ENCODE data around the gene ACSF2.
"Not testable (repeated sequence)": the region's sequence is repeated elsewhere in the genome, so short reads cannot be mapped to it uniquely, and the experiment has no call there.

Gene ACSF2, protein sequence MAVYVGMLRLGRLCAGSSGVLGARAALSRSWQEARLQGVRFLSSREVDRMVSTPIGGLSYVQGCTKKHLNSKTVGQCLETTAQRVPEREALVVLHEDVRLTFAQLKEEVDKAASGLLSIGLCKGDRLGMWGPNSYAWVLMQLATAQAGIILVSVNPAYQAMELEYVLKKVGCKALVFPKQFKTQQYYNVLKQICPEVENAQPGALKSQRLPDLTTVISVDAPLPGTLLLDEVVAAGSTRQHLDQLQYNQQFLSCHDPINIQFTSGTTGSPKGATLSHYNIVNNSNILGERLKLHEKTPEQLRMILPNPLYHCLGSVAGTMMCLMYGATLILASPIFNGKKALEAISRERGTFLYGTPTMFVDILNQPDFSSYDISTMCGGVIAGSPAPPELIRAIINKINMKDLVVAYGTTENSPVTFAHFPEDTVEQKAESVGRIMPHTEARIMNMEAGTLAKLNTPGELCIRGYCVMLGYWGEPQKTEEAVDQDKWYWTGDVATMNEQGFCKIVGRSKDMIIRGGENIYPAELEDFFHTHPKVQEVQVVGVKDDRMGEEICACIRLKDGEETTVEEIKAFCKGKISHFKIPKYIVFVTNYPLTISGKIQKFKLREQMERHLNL

DNA sequence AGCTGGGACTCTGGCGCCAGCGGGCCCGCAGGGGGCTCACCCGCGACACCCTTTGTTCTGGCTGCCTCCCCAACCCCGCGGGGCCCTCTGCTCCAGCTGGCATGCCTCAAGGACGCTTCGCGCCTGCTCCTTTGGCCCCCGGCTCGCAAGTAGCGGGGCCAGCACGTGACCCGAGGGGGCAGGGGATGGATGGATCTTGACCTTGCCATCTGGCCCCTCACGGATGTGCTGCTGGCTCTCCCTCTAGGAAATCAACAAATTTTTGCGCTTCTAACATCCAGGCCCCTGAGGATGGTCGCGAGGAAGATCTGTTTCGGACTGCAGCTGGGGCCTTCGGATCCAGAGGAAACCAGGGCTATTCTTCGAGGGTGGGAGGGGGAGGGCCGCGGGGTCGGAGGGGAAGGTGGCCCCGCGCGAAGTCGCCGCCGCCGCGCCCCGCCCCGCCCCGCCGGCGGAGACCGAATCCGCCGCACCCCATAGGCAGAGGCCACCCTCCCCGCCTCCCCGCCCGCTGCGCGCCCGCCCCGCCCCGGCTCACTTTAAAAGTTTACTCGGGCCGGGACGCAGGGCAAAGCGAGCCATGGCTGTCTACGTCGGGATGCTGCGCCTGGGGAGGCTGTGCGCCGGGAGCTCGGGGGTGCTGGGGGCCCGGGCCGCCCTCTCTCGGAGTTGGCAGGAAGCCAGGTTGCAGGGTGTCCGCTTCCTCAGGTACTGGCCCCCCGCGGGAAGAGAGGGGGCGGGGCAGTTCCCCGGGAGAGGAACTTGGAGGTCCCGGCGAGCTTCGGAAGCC is at the start of gene ACSF2:
ACSF2 (plus strand) TSS at position 537 of the 790 bp plus-strand sequence; CDS start at position 581, 44 bp downstream.
- DNase-seq = no peak

DNA sequence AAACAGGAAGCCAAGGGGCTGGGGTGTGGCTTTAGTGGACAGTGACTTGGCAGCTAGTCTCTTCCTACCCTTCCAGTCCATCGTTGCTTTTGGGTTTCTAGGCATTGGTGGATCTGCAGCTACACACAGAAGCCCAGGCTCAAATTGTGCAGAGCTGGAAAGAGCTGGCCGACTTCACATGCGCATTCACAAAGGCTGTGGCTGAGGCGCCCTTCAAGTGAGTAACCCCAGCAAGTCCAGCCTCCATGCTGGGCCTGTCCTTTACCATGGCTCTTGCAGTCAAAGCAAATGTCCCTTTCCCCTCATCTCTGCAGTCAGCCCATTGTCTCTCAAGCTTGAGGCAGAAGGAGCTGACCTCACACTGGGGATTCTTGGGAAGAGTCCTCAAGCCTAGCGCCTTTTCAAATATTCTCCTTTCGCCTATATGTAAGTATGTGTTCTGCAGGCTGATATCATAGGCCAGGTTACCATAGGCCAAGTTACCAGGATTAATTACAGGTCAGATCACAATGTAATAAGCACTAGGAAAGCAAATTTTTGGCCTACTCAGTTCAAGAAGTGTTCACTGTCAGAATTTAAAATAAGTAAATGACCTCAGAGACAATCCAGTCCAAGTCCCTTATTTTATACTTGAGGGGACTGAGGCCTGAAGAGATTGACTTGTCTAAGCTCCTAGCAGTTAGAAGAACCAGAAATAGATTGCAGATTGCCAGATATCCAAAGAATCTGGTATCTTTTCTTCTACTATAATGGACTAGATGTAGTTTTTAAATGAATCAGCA is 46.5 kb upstream of the ACSF2 start:
- no peak for DNase-seq

GRCh38 chr17:50380369-50381259 is 45.4 kb upstream of the ACSF2 start:
- no peak for DNase-seq

GRCh38 chr17:50381260-50381815 is 44.7 kb upstream of the ACSF2 start:
- DNase-seq = no peak

- DNase-seq = no peak
Observed at GRCh38 chr17:50381920-50382319, 44.1 kb upstream of the ACSF2 start.

GRCh38 chr17:50382931-50383330 is 43.1 kb upstream of the ACSF2 start:
- no peak for DNase-seq

- no peak for DNase-seq
Observed at GRCh38 chr17:50386510-50386909, 39.5 kb upstream of the ACSF2 start.

DNA sequence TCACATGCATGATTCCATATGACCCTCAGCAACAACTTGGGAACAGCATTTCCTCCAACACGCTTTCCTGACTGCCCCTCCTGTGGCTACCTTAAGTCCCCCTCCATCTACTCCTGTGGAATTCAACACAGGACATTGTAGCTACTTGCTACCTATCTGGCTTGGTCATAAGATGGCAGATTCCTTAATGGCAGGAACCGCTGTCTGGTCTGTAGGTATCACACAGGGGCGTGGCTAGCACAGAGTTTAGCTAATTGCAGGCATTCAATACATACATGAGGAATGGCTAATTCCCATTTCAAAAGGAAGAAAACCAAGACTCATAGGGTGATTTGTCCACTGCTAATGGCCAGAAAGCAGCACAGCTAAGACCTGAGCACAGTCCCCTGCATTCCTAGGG is 37.3 kb upstream of the ACSF2 start:
- no peak for DNase-seq

DNA sequence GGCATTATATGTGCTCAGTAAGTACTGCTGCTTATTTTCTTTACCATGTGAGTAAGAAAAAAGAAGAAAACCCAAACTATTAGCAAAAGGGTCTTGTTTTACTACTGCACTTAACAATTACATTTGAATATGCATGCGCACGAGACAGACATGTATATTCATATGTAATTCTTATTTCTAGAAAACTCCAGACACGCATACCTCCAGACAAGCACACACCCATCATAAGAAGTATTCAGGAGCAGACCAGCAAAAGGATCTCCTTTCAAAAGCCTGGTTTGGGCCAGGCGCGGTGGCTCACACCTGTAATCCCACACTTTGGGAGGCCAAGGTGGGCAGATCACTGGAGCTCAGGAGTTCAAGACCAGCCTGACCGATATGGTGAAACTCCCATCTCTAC is 36.5 kb upstream of the ACSF2 start:
- DNase-seq = no peak

- DNase-seq = no peak
Observed at GRCh38 chr17:50392621-50393020, 33.4 kb upstream of the ACSF2 start.

DNA sequence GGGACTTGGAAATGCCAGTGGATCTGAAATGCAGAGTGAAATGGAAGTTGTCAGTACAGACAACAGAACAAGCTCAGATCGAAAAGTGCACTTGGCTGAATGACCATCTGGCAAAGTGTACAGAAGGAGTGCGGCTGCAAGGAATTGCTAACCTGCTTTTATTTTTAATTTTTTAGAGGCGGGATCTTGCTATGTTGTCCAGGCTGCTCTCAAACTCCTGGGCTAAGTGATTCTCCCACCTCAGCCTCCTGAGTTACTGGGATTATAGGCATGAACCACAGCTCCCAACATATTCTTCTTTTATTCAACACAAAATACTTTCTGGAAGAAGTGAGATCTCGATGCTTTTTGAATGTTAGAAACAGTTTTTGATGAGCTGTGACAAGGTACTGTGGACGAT is 32.3 kb upstream of the ACSF2 start:
- no peak for DNase-seq

DNA sequence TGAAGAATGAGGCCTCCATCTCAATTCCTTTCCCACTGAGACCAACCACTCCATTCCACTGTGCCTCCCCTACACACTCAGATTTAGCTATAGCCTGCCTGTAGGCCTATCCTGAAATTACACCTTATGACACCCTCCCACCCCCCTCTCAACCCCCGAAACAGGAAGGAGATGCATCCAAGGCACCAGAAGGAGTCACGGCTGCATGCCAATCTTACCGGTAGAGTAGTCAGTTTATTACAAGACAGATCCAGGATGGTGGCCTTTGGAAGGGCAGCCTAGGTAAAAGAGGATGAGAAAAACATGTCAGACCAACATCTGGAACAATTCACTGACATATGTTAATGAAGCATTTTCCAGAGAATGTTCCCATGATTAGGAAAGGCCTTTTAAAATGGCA is 31.3 kb upstream of the ACSF2 start:
- DNase-seq = no peak

DNA sequence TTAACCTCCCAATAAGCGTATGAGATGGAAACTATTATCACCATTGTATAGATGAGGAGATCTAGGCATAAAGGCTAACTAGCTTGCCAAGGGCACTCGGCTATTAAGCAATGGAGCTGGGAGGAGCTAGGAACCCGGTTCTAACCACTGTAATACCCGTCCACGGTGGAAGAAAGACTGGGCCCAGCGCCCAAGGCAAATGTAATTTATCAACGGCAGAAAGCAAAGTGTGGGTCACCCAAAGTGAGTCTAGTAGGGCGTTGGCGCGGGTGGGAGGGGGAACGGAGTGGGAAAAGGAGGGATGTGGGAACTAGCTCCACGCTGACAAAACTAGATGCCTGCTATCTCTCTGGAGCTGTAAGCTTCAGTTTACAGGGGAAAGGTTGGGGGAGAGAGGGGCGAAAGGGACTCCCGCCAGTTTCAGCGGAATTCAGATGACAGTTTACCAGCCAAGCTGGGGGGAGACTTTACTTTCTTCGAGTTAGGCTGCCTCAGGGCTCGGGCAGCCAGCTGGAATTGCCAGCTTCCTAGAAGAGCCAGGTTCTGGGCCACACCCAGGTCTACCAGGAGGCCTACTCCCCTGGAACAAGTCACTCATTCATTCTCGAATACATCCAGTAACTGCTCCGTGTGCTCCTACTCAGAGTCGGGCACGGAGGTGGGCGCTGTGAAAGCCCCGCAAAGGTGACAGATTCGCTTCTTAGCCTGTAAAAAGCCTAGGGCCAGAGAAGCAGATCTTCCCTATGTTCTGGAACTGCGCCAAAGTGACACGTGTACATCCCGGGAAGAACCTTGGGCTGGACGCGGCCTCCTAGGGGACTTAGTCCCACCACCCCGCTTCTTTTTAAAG is 29.5 kb upstream of the ACSF2 start:
- no peak for DNase-seq

DNA sequence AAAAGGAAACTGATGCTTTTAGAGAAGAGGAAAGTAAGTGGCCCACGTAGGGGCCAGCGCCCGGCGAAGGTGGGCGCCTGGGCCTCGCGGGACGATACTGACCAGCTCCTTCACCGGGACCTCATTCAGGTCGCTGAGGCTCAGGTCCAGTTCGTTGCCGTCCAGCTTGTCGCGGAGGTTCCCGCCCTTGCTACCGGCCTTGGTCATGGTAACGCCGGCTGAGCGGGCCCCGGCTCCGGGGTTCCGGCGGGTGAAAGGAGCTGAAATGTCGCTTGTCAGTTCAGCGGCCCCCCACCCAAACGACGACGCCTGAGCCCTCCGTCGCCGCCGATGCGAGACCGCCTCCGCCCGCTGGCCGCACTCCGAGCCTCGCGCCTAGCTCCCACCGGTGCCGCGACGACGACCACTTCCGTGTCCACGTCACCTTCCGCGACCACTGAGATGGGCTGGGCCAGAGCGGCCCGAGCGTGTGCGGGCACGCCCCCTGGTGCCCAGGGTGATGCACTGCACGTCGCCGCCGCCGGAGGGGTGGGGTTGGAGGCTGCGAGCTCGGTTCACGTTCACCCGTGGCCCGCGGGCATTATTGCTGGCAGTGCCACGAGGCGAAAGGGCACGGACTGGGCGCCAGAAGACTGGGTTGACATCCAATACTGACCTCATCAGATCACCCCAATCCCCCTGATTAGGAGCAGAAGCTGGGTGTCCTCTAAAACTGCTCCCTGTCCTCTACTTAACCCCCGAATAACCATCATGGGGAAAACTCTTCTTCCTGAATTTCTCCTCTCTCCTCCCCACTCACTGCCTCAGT is 28.7 kb upstream of the ACSF2 start, which contains the start of gene LRRC59:
LRRC59 (minus strand) TSS at position 413 of the 808 bp plus-strand sequence; CDS start at position 207, 206 bp downstream.
- DNase-seq = no peak

- no peak for DNase-seq
Observed at GRCh38 chr17:50397919-50398285, 28.1 kb upstream of the ACSF2 start.

DNA sequence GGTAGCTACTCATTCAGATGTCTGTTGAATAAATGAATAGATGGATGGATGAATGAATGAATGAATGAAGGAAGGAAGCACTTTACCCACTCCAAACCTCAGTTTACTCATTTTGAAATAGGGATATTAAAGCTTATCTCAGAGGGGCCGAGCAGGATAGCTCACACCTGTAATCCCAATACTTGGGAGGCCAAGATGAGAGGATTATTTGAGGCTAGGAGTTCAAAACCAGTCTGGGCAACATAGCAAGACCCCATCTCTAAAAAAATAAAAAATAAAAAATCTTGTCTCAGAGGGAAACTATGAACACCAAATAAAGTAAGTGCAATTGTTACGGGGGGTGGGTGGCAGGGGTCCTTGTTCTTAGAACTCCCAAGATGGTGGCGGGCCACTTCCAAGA is 27.3 kb upstream of the ACSF2 start:
- not testable (repeated sequence) for DNase-seq

GRCh38 chr17:50399591-50399990 is 26.4 kb upstream of the ACSF2 start:
- not testable (repeated sequence) for DNase-seq

- DNase-seq = not testable (repeated sequence)
Observed at GRCh38 chr17:50405351-50405750, 20.7 kb upstream of the ACSF2 start.

- no peak for DNase-seq
Observed at GRCh38 chr17:50406578-50406977, 19.4 kb upstream of the ACSF2 start.

DNA sequence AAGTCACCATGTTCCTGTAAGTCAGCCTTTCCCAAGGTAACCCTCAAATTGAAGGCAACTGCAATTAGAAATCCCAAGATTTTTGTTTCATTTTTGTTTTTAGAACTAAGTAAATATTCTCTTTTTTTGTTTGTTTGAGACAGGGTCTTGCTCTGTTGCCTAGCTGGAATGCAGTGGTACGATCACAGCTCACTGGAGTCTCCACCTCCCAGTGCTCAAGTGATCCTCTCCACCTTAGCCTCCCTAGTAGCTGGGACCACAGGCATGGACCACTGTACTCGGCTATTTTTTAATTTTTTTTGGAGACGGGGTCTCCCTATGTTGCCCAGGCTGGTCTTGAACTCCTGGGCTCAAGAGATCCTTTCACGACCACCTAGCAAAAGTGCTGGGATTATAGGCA is 18.1 kb upstream of the ACSF2 start:
- DNase-seq = no peak

Data from NCI-H2081 treated with DMSO at 0.1 percent for 48 hours (cell line).